ENCODE data around the gene CMIP.
"Not testable (repeated sequence)": the region's sequence is repeated elsewhere in the genome, so short reads cannot be mapped to it uniquely, and the experiment has no call there.

Gene CMIP

GRCh38 chr16:81574168-81574567 is 129.6 kb downstream of the CMIP start:
- TF ChIP-seq CTCF (IDR thresholded peaks at IDR 0.05; ENCODE audit: unreplicated experiment in 3 of 3), result no peak
- Mint-ChIP-seq H3K27ac (no peak overlapping the region), H3K9me3 (no peaks in the 10 kb centered on the region), H3K4me1 (peaks cover 17% of the 10 kb centered on the region), H3K27me3 (ENCODE audit: low read depth) (no peaks in the 10 kb centered on the region), H3K36me3 (ENCODE audit: low read depth) (no peaks in the 10 kb centered on the region), H3K4me3 (no peak overlapping the region)

GRCh38 chr16:81575307-81575706 is 130.7 kb downstream of the CMIP start:
- H3K4me3 Mint-ChIP-seq, result no peak overlapping the region
- TF ChIP-seq CTCF (IDR thresholded peaks at IDR 0.05; ENCODE audit: unreplicated experiment in 3 of 3), result no peak

GRCh38 chr16:81575834-81576233 is 131.2 kb downstream of the CMIP start:
- Mint-ChIP-seq H3K36me3 (ENCODE audit: low read depth) (no peaks in the 10 kb centered on the region), H3K27me3 (ENCODE audit: low read depth) (no peaks in the 10 kb centered on the region), H3K4me3 (no peak overlapping the region), H3K27ac (no peak overlapping the region), H3K4me1 (peaks cover 9% of the 10 kb centered on the region), H3K9me3 (no peaks in the 10 kb centered on the region)
- no peak for TF ChIP-seq CTCF (IDR thresholded peaks at IDR 0.05; ENCODE audit: unreplicated experiment in 3 of 3)

More at GRCh38 chr16:81575307-81575706, 130.7 kb downstream of the CMIP start:
- no peak overlapping the region for H3K27ac Mint-ChIP-seq
- no peaks in the 10 kb centered on the region for H3K36me3 Mint-ChIP-seq (ENCODE audit: low read depth)
- peaks cover 9% of the 10 kb centered on the region for H3K4me1 Mint-ChIP-seq
- no peaks in the 10 kb centered on the region for H3K27me3 Mint-ChIP-seq (ENCODE audit: low read depth)
- H3K9me3 Mint-ChIP-seq, result no peaks in the 10 kb centered on the region

GRCh38 chr16:81576696-81577095 is 132.1 kb downstream of the CMIP start:
- H3K4me1 Mint-ChIP-seq, result peaks cover 8% of the 10 kb centered on the region
- H3K27me3 Mint-ChIP-seq (ENCODE audit: low read depth), result no peaks in the 10 kb centered on the region
- TF ChIP-seq CTCF (IDR thresholded peaks at IDR 0.05; ENCODE audit: unreplicated experiment in 3 of 3), result no peak
- H3K4me3 Mint-ChIP-seq, result no peak overlapping the region
- no peaks in the 10 kb centered on the region for H3K9me3 Mint-ChIP-seq
- no peak overlapping the region for H3K27ac Mint-ChIP-seq
- no peaks in the 10 kb centered on the region for H3K36me3 Mint-ChIP-seq (ENCODE audit: low read depth)

GRCh38 chr16:81577272-81577671 is 132.7 kb downstream of the CMIP start:
- H3K9me3 Mint-ChIP-seq; H3K27me3 Mint-ChIP-seq (ENCODE audit: low read depth); H3K27ac Mint-ChIP-seq; H3K36me3 Mint-ChIP-seq (ENCODE audit: low read depth); H3K4me3 Mint-ChIP-seq; H3K4me1 Mint-ChIP-seq: not testable (repeated sequence)

GRCh38 chr16:81578076-81578475 is 133.5 kb downstream of the CMIP start:
- no peak overlapping the region for H3K27ac Mint-ChIP-seq
- no peaks in the 10 kb centered on the region for H3K9me3 Mint-ChIP-seq
- no peaks in the 10 kb centered on the region for H3K27me3 Mint-ChIP-seq (ENCODE audit: low read depth)
- no peak for TF ChIP-seq CTCF (IDR thresholded peaks at IDR 0.05; ENCODE audit: unreplicated experiment in 3 of 3)
- no peak overlapping the region for H3K4me3 Mint-ChIP-seq
- H3K36me3 Mint-ChIP-seq (ENCODE audit: low read depth), result no peaks in the 10 kb centered on the region
- peaks cover 8% of the 10 kb centered on the region for H3K4me1 Mint-ChIP-seq
